ENCODE measurements around the gene FAM78B.

FAM78B gene

GRCh38 chr1:166114419-166114818 lies 52.4 kb downstream of the FAM78B start:
- DNase-seq, result no peak

- DNase-seq, result no peak
These were observed 53.2 kb downstream of the FAM78B start for GRCh38 chr1:166113630-166114029.

- no peak for DNase-seq
These were observed 53.8 kb downstream of the FAM78B start for GRCh38 chr1:166113031-166113430.

GRCh38 chr1:166112425-166112824 lies 54.4 kb downstream of the FAM78B start:
- DNase-seq, result no peak

- no peak for DNase-seq
These were observed 55.4 kb downstream of the FAM78B start for GRCh38 chr1:166111430-166111829.

- DNase-seq, result no peak
These were observed 76.6 kb downstream of the FAM78B start for GRCh38 chr1:166090244-166090643.

GRCh38 chr1:166089804-166090203 lies 77.0 kb downstream of the FAM78B start:
- DNase-seq, result no peak

GRCh38 chr1:166088572-166088955 lies 78.2 kb downstream of the FAM78B start:
- no peak for DNase-seq

- no peak for DNase-seq
These were observed 78.8 kb downstream of the FAM78B start for GRCh38 chr1:166087734-166088571.

GRCh38 chr1:166086113-166086883 lies 80.5 kb downstream of the FAM78B start:
- DNase-seq, result no peak

- DNase-seq, result no peak
These were observed 82.2 kb downstream of the FAM78B start for GRCh38 chr1:166084613-166085012.

- DNase-seq, result no peak
These were observed 82.9 kb downstream of the FAM78B start for GRCh38 chr1:166083887-166084286.

GRCh38 chr1:166082601-166083000 lies 84.2 kb downstream of the FAM78B start:
- no peak for DNase-seq

- no peak for DNase-seq
These were observed 85.6 kb downstream of the FAM78B start for GRCh38 chr1:166080967-166081870.

GRCh38 chr1:166080277-166080966 lies 86.4 kb downstream of the FAM78B start:
- no peak for DNase-seq

- DNase-seq, result no peak
These were observed 87.5 kb downstream of the FAM78B start for GRCh38 chr1:166079276-166079675.

GRCh38 chr1:166073489-166073888 lies 93.3 kb downstream of the FAM78B start:
- DNase-seq, result no peak

GRCh38 chr1:166069390-166069789 lies 97.4 kb downstream of the FAM78B start:
- no peak for DNase-seq

- no peak for DNase-seq
These were observed 100.7 kb downstream of the FAM78B start for GRCh38 chr1:166066107-166066506.

GRCh38 chr1:166064951-166065350 lies 101.8 kb downstream of the FAM78B start:
- no peak for DNase-seq

GRCh38 chr1:166064313-166064926 lies 102.4 kb downstream of the FAM78B start:
- no peak for DNase-seq

GRCh38 chr1:166063701-166064100 lies 103.1 kb downstream of the FAM78B start:
- DNase-seq, result no peak
